DND-41 (cell line): ENCODE data around the gene LPCAT1.

Source experiments
- ATAC-seq: fragments of 200-7000 bp; cut with Tn5 transposase; 3 replicates; pipeline ENCODE4 v1.9.1; 2021; ENCODE audit warnings: low read depth; ENCODE audit not compliant: insufficient read depth
- DNase-seq: peaks from one replicate; pipeline ENCODE4 v3.0.0-alpha.2; 2020
- H2AFZ ChIP-seq: 2 replicates; pipeline ENCODE4 v1.6.0; 2012; ENCODE audit warnings: low read depth, low read length
- H3K27ac ChIP-seq: 2 replicates; pipeline ENCODE4 v1.5.1; 2012; ENCODE audit warnings: low read length, inconsistent platforms
- H3K27me3 ChIP-seq: fragments of 200-600 bp; sonication (generic); 2 replicates; pipeline ENCODE4 v1.6.0; 2012; ENCODE audit warnings: low read length, mild to moderate bottlenecking, inconsistent platforms; ENCODE audit not compliant: insufficient read depth, poor library complexity
- H3K36me3 ChIP-seq: 2 replicates; pipeline ENCODE4 v1.5.1; 2012; ENCODE audit warnings: low read length, inconsistent platforms; ENCODE audit not compliant: insufficient read depth
- H3K4me1 ChIP-seq: 2 replicates; pipeline ENCODE4 v1.5.1; 2012; ENCODE audit warnings: mild to moderate bottlenecking, low read length; ENCODE audit not compliant: insufficient read depth
- H3K4me2 ChIP-seq: 2 replicates; pipeline ENCODE4 v1.6.0; 2012; ENCODE audit warnings: mild to moderate bottlenecking, moderate library complexity, low read length, inconsistent platforms; ENCODE audit not compliant: insufficient read depth
- H3K4me3 ChIP-seq, 2 experiments: fragments of 200-600 bp in 1 of 2; shearing (Covaris generic) in 1 of 2; 2 replicates each; pipeline ENCODE4 v1.5.1; 2012 to 2016; ENCODE audit warnings: inconsistent platforms in 2 of 2, low read length in 2 of 2, mild to moderate bottlenecking in 2 of 2, low read depth in 1 of 2, moderate library complexity in 1 of 2
- H3K79me2 ChIP-seq: 2 replicates; pipeline ENCODE4 v1.6.0; 2012; ENCODE audit warnings: low read length, inconsistent platforms; ENCODE audit not compliant: insufficient read depth
- H3K9ac ChIP-seq: 2 replicates; pipeline ENCODE4 v1.6.0; 2012; ENCODE audit warnings: low read depth, mild to moderate bottlenecking, inconsistent platforms, low read length, moderate library complexity
- H3K9me3 ChIP-seq: 2 replicates; pipeline ENCODE4 v1.5.1; 2012; ENCODE audit warnings: low read length, moderate library complexity, mild to moderate bottlenecking, inconsistent platforms; ENCODE audit not compliant: insufficient read depth, severe bottlenecking
- H4K20me1 ChIP-seq: 2 replicates; pipeline ENCODE4 v1.6.0; 2012; ENCODE audit warnings: low read length; ENCODE audit not compliant: insufficient read depth
- EZH2 ChIP-seq: IDR thresholded peaks from 3 replicates; pipeline ENCODE4 v1.6.1; 2012; ENCODE audit warnings: borderline replicate concordance, low read depth, mild to moderate bottlenecking, moderate library complexity, low read length, inconsistent platforms; ENCODE audit not compliant: severe bottlenecking
- TF ChIP-seq, protein P1 (sequence below): IDR thresholded peaks from 2 replicates; pipeline ENCODE4 v1.5.1; 2012; ENCODE audit warnings: borderline replicate concordance, low read length, moderate library complexity, mild to moderate bottlenecking; ENCODE audit not compliant: poor library complexity, severe bottlenecking; ENCODE audit errors: extremely low read depth

Gene LPCAT1

GRCh38 chr5:1508659-1509290 is 15.0 kb downstream of the LPCAT1 start:
- no peak overlapping the region for H3K9ac ChIP-seq
- H3K27me3 ChIP-seq = no peaks in the 10 kb centered on the region
- H3K4me1 ChIP-seq = no peaks in the 10 kb centered on the region
- DNase-seq (no peak), ATAC-seq (no peak)
- TF ChIP-seq EZH2 = no peak
- TF ChIP-seq, protein P1, sequence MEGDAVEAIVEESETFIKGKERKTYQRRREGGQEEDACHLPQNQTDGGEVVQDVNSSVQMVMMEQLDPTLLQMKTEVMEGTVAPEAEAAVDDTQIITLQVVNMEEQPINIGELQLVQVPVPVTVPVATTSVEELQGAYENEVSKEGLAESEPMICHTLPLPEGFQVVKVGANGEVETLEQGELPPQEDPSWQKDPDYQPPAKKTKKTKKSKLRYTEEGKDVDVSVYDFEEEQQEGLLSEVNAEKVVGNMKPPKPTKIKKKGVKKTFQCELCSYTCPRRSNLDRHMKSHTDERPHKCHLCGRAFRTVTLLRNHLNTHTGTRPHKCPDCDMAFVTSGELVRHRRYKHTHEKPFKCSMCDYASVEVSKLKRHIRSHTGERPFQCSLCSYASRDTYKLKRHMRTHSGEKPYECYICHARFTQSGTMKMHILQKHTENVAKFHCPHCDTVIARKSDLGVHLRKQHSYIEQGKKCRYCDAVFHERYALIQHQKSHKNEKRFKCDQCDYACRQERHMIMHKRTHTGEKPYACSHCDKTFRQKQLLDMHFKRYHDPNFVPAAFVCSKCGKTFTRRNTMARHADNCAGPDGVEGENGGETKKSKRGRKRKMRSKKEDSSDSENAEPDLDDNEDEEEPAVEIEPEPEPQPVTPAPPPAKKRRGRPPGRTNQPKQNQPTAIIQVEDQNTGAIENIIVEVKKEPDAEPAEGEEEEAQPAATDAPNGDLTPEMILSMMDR = no peak
- H4K20me1 ChIP-seq = peaks cover 91% of the 10 kb centered on the region
- no peak overlapping the region for H3K4me3 ChIP-seq
- H3K27ac ChIP-seq = no peak overlapping the region
- H3K4me2 ChIP-seq = no peak overlapping the region
- H2AFZ ChIP-seq = no peak overlapping the region
- H3K36me3 ChIP-seq = peaks cover 69% of the 10 kb centered on the region
- no peaks in the 10 kb centered on the region for H3K9me3 ChIP-seq
- peaks cover 99% of the 10 kb centered on the region for H3K79me2 ChIP-seq

- Histone ChIP-seq H4K20me1 (peaks cover 91% of the 10 kb centered on the region), H3K9me3 (no peaks in the 10 kb centered on the region), H3K4me2 (no peak overlapping the region), H3K36me3 (peaks cover 65% of the 10 kb centered on the region), H3K79me2 (peaks cover 99% of the 10 kb centered on the region), H3K4me1 (no peaks in the 10 kb centered on the region), H2AFZ (no peak overlapping the region), H3K9ac (no peak overlapping the region), H3K27ac (no peak overlapping the region), H3K27me3 (no peaks in the 10 kb centered on the region), H3K4me3 (no peak overlapping the region)
- ATAC-seq = no peak
- DNase-seq = no peak
- TF ChIP-seq EZH2 = no peak
These were observed 15.7 kb downstream of the LPCAT1 start for GRCh38 chr5:1507961-1508658.

DNA sequence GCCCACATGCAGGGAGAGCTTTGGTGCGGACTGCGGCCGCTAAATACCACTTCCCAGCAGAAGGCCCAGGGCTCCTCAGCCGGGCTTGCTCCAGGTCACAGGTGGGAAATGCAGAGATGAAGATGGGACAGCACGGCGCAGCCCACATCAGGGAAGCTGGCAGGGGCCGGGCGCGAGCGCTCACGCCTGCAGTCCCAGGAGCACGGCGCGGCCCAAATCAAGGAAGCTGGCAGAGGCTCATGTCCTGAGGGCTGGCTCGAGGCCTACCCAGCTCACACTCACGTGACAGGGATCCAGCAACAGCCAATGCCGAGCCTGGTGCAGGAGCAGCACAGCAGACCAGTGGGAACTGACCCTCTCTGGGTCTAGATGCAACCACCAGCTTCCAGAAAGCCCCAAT is 16.3 kb downstream of the LPCAT1 start:
- H3K79me2 ChIP-seq = peaks cover 99% of the 10 kb centered on the region
- no peaks in the 10 kb centered on the region for H3K4me1 ChIP-seq
- DNase-seq = no peak
- no peak overlapping the region for H2AFZ ChIP-seq
- H3K27me3 ChIP-seq = no peaks in the 10 kb centered on the region
- H4K20me1 ChIP-seq = peaks cover 91% of the 10 kb centered on the region
- no peak overlapping the region for H3K9ac ChIP-seq
- H3K27ac ChIP-seq = no peak overlapping the region
- no peak overlapping the region for H3K4me2 ChIP-seq
- TF ChIP-seq EZH2 = no peak
- TF ChIP-seq, protein P1 = no peak
- H3K36me3 ChIP-seq = peaks cover 58% of the 10 kb centered on the region
- ATAC-seq = no peak
- H3K9me3 ChIP-seq = no peaks in the 10 kb centered on the region
- H3K4me3 ChIP-seq = no peak overlapping the region

GRCh38 chr5:1507014-1507375 is 16.8 kb downstream of the LPCAT1 start:
- peaks cover 98% of the 10 kb centered on the region for H3K79me2 ChIP-seq
- no peak for ATAC-seq
- peaks cover 91% of the 10 kb centered on the region for H4K20me1 ChIP-seq
- H3K27ac ChIP-seq = no peak overlapping the region
- TF ChIP-seq, protein P1 = no peak
- no peak for TF ChIP-seq EZH2
- H3K4me2 ChIP-seq = no peak overlapping the region
- no peaks in the 10 kb centered on the region for H3K4me1 ChIP-seq
- no peak for DNase-seq
- H3K36me3 ChIP-seq = peaks cover 54% of the 10 kb centered on the region
- H3K9me3 ChIP-seq = no peaks in the 10 kb centered on the region
- H3K27me3 ChIP-seq = no peaks in the 10 kb centered on the region
- H3K4me3 ChIP-seq = no peak overlapping the region
- no peak overlapping the region for H2AFZ ChIP-seq
- H3K9ac ChIP-seq = no peak overlapping the region
